ENCODE measurements around the gene FRMD4A.

DNA sequence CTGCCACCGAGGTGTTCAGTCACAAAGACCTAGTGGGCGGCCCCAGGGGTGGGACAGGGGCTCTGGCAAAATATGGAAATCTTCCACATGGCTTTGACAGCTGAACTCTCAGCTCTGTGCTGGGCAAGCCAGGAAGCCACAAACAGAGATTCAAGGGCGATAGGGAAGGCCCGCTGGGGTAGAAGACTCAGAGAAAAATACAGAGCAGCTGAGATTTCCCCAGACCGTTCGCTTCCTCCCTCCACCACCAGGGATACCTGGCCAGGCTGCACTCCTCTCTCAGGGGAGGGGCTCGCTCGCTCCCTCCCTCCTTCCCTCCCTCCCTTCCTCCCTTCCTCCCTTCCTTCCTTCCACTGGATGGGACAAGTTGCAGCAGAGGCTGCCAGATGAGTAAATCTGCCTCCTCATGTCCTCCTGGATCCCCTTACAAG is 483.5 kb downstream of the FRMD4A start:
- TF ChIP-seq, protein P1, sequence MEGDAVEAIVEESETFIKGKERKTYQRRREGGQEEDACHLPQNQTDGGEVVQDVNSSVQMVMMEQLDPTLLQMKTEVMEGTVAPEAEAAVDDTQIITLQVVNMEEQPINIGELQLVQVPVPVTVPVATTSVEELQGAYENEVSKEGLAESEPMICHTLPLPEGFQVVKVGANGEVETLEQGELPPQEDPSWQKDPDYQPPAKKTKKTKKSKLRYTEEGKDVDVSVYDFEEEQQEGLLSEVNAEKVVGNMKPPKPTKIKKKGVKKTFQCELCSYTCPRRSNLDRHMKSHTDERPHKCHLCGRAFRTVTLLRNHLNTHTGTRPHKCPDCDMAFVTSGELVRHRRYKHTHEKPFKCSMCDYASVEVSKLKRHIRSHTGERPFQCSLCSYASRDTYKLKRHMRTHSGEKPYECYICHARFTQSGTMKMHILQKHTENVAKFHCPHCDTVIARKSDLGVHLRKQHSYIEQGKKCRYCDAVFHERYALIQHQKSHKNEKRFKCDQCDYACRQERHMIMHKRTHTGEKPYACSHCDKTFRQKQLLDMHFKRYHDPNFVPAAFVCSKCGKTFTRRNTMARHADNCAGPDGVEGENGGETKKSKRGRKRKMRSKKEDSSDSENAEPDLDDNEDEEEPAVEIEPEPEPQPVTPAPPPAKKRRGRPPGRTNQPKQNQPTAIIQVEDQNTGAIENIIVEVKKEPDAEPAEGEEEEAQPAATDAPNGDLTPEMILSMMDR (IDR thresholded peaks at IDR 0.05; ENCODE audit: poor library complexity), result no peak
- TF ChIP-seq EZH2 (IDR thresholded peaks at IDR 0.05; ENCODE audit: borderline replicate concordance), result no peak

All from hepatocyte (in vitro differentiated cells).